GM19043 (cell line): ENCODE measurements around the gene WNK3.
"Not testable (repeated sequence)": the region's sequence is repeated elsewhere in the genome, so short reads cannot be mapped to it uniquely, and the experiment has no call there.

ENCODE experiments used
- ATAC-seq: cut with Tn5 transposase; IDR thresholded peaks from one replicate; pipeline ENCODE4 v1.9.1; 2021; ENCODE audit warnings: low read depth; ENCODE audit not compliant: unreplicated experiment

Gene WNK3

GRCh38 chrX:54357414-54358377 is at the start of gene WNK3:
WNK3 (minus strand) TSS chrX:54358046.
- ATAC-seq = no peak

- no peak for ATAC-seq
These were observed 49.4 kb upstream of the WNK3 start for GRCh38 chrX:54407266-54407665.

GRCh38 chrX:54397113-54397512 is 39.3 kb upstream of the WNK3 start:
- ATAC-seq = no peak

- ATAC-seq = no peak
These were observed 28.5 kb upstream of the WNK3 start for GRCh38 chrX:54386314-54386713.

GRCh38 chrX:54384661-54385060 is 26.8 kb upstream of the WNK3 start:
- not testable (repeated sequence) for ATAC-seq

GRCh38 chrX:54359408-54359807 is 1.6 kb upstream of the WNK3 start:
- no peak for ATAC-seq

- no peak for ATAC-seq
These were observed 772 bp upstream of the WNK3 start for GRCh38 chrX:54358424-54359211.

GRCh38 chrX:54352677-54353076 is 5.2 kb downstream of the WNK3 start:
- ATAC-seq = no peak

- ATAC-seq = not testable (repeated sequence)
These were observed 20.5 kb downstream of the WNK3 start for GRCh38 chrX:54337383-54337782.

- no peak for ATAC-seq
These were observed 32.8 kb downstream of the WNK3 start for GRCh38 chrX:54325077-54325476.

GRCh38 chrX:54320067-54320466 is 37.8 kb downstream of the WNK3 start:
- no peak for ATAC-seq

- no peak for ATAC-seq
These were observed 51.5 kb downstream of the WNK3 start for GRCh38 chrX:54306379-54306778.

- no peak for ATAC-seq
These were observed 56.3 kb downstream of the WNK3 start for GRCh38 chrX:54301516-54301915.

GRCh38 chrX:54294306-54294705 is 63.5 kb downstream of the WNK3 start:
- ATAC-seq = no peak

GRCh38 chrX:54292755-54293154 is 65.1 kb downstream of the WNK3 start:
- no peak for ATAC-seq

GRCh38 chrX:54291758-54292157 is 66.1 kb downstream of the WNK3 start:
- ATAC-seq = no peak

GRCh38 chrX:54288968-54289367 is 68.9 kb downstream of the WNK3 start:
- no peak for ATAC-seq

- no peak for ATAC-seq
These were observed 69.6 kb downstream of the WNK3 start for GRCh38 chrX:54288277-54288676.

GRCh38 chrX:54281676-54282075 is 76.2 kb downstream of the WNK3 start:
- no peak for ATAC-seq

- no peak for ATAC-seq
These were observed 77.4 kb downstream of the WNK3 start for GRCh38 chrX:54280466-54280865.

GRCh38 chrX:54271664-54272063 is 86.2 kb downstream of the WNK3 start:
- no peak for ATAC-seq
